Adipocyte (in vitro differentiated cells): ENCODE data around the gene LCN15.
A peak's percentile ranks its signal among the peaks of the same experiment; 100 is the strongest.

ENCODE experiments used
- DNase-seq: peaks from one replicate; pipeline ENCODE4 v3.0.0-alpha.2; 2015; ENCODE audit warnings: low read depth
- H3K27me3 ChIP-seq: replicated peaks from 2 replicates; pipeline ENCODE4 v1.7.0; 2013; ENCODE audit warnings: mild to moderate bottlenecking, low read length, moderate library complexity; ENCODE audit not compliant: control insufficient read depth, insufficient read depth
- H3K36me3 ChIP-seq: 2 replicates; pipeline ENCODE4 v1.7.0; 2013; ENCODE audit warnings: low read length, mild to moderate bottlenecking, moderate library complexity; ENCODE audit not compliant: control insufficient read depth, insufficient read depth, severe bottlenecking
- H3K4me1 ChIP-seq: 2 replicates; pipeline ENCODE4 v1.7.0; 2013; ENCODE audit warnings: mild to moderate bottlenecking, low read length, moderate library complexity; ENCODE audit not compliant: control insufficient read depth, insufficient read depth
- H3K4me3 ChIP-seq: 2 replicates; pipeline ENCODE4 v1.7.0; 2013; ENCODE audit warnings: mild to moderate bottlenecking, low read length, moderate library complexity
- H3K9ac ChIP-seq: 2 replicates; pipeline ENCODE4 v1.7.0; 2013; ENCODE audit warnings: mild to moderate bottlenecking, low read length, moderate library complexity
- H3K9me3 ChIP-seq: 2 replicates; pipeline ENCODE4 v1.7.0; 2013; ENCODE audit warnings: mild to moderate bottlenecking, low read length, moderate library complexity; ENCODE audit not compliant: control insufficient read depth

Gene LCN15

DNA sequence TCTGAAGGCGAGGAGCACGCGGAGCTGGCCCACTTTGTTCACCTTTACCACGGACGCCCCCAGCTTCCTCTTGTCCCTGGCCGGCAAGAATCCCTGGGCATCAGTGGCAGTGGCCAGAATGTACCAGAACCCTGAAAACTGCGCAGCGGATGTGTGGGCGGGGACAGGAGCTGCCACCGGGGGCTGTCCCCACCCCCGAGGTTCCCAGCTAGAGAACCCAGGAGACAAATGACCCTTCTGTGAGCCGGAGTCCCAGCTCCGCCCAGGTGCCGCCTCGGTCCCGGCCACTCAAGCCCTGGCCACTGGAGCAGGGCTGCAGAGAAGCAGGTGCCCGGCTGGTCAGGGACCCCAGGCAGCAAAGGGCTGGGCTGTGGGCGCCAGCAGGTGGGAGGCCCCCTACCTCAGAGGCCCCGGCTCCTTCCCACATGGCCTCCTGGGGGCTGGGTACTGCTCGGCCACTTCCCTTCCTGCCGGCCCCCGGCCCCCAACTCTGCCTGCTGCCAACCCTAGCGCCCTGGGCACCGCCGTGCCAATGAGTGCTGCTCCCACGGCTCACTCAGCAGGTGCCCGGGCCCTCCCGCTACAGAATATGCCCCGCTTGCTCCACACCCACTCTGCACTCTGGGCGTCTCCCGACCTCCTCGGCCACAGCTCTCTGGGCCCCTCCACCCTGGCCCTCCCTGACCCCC, 22.3 kb downstream of the LCN15 start:
- no peak overlapping the region for H3K4me3 ChIP-seq
- H3K4me1 ChIP-seq = peaks cover 11% of the 10 kb centered on the region
- H3K9ac ChIP-seq = no peak overlapping the region
- DNase-seq = no peak
- H3K36me3 ChIP-seq = no peaks in the 10 kb centered on the region
- H3K27me3 ChIP-seq = peaks cover 52% of the 10 kb centered on the region
- H3K9me3 ChIP-seq = no peaks in the 10 kb centered on the region

GRCh38 chr9:136740971-136741882, 23.1 kb downstream of the LCN15 start:
- Histone ChIP-seq H3K4me3 (no peak overlapping the region), H3K4me1 (peaks cover 11% of the 10 kb centered on the region), H3K9me3 (no peaks in the 10 kb centered on the region), H3K9ac (no peak overlapping the region), H3K36me3 (no peaks in the 10 kb centered on the region), H3K27me3 (peaks cover 52% of the 10 kb centered on the region)
- DNase-seq = peak; percentile 48

DNA sequence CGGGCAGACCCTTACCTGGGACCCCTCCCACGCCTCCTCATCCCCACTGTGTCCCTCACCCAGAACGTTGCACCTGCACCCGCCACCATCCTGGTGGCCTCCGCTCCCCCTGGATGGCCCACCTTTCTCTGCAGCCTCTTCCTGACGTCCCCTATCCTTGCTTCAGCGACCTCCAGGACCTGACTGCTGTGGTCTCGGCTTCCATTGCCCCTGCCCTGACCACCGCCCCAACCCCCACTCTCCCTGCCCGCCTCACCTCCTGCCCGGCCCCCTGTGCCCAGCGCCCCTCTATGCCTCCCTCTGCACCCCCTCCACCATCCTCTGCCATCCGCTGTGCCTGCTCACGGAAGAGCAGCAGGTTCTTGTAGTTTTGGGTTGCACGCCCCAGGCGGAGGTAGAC, 23.8 kb downstream of the LCN15 start:
- no peak for DNase-seq
- peaks cover 11% of the 10 kb centered on the region for H3K4me1 ChIP-seq
- H3K9me3 ChIP-seq = no peaks in the 10 kb centered on the region
- no peak overlapping the region for H3K9ac ChIP-seq
- no peaks in the 10 kb centered on the region for H3K36me3 ChIP-seq
- H3K27me3 ChIP-seq = peaks cover 50% of the 10 kb centered on the region
- no peak overlapping the region for H3K4me3 ChIP-seq

DNA sequence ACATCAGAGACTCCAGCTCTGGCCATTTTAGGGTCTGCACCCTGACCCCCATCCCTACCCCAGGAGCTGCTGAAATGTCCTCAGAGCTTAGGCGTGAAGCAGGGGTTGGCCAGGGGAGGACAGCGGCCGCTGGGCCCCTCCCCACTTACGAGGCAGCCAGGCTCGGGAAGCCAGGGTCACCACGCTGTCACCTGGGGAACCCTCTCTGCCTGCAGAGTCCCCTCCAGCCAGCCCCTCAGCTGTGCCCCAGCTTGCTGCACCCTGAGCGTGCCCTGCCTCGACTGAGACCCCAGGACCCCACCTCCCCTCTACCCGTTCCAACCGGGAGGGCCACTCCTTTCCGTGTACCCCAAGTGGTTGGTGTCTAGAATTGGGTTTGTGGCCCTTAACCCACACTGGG, 24.2 kb downstream of the LCN15 start:
- peaks cover 49% of the 10 kb centered on the region for H3K27me3 ChIP-seq
- H3K4me1 ChIP-seq = peaks cover 11% of the 10 kb centered on the region
- no peaks in the 10 kb centered on the region for H3K9me3 ChIP-seq
- H3K36me3 ChIP-seq = no peaks in the 10 kb centered on the region
- no peak overlapping the region for H3K4me3 ChIP-seq
- no peak for DNase-seq
- no peak overlapping the region for H3K9ac ChIP-seq

- no peak overlapping the region for H3K9ac ChIP-seq
- no peak for DNase-seq
- no peaks in the 10 kb centered on the region for H3K36me3 ChIP-seq
- H3K27me3 ChIP-seq = peaks cover 49% of the 10 kb centered on the region
- peaks cover 11% of the 10 kb centered on the region for H3K4me1 ChIP-seq
- H3K9me3 ChIP-seq = no peaks in the 10 kb centered on the region
- H3K4me3 ChIP-seq = no peak overlapping the region
These were observed 24.8 kb downstream of the LCN15 start for GRCh38 chr9:136739509-136739908.

- H3K9ac ChIP-seq = no peak overlapping the region
- H3K9me3 ChIP-seq = no peaks in the 10 kb centered on the region
- no peaks in the 10 kb centered on the region for H3K36me3 ChIP-seq
- H3K4me3 ChIP-seq = no peak overlapping the region
- no peak for DNase-seq
- H3K4me1 ChIP-seq = peaks cover 11% of the 10 kb centered on the region
- peaks cover 49% of the 10 kb centered on the region for H3K27me3 ChIP-seq
These were observed 25.4 kb downstream of the LCN15 start for GRCh38 chr9:136738960-136739359.

DNA sequence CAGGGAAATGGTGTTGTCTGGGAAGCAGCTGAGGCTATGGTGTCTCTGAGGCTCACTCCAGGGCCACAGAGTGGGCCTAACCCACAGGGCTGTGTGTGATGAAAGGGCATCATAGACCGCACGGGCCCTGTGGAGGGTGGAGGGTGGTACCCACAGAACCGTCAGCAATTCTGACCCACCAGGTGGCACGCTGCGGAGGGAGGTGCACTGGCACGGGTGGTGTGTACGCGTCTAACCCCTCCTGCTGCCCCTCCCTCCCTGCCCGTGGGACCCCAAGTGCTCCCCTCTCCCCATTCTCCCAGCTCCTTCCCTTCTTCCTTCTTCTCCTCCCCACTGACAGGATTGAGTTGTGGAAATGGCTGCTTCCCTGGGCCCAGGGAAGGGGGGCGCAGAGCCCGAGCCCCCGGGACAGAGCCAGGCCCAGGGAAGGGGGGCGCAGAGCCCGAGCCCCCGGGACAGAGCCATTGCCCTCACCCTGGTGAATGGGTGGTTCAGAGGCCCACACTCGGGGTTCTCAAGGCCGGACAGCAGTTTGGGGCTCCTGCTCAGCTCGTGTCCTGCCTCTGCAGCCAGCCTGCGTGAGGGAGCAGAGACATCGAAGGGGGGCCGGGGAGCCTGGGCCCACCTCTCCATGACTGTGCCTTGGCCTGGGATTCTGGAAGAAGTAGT, 28.4 kb downstream of the LCN15 start:
- no peak overlapping the region for H3K9ac ChIP-seq
- peaks cover under 1% of the 10 kb centered on the region for H3K4me1 ChIP-seq
- H3K27me3 ChIP-seq = peaks cover 31% of the 10 kb centered on the region
- no peaks in the 10 kb centered on the region for H3K9me3 ChIP-seq
- H3K4me3 ChIP-seq = no peak overlapping the region
- H3K36me3 ChIP-seq = no peaks in the 10 kb centered on the region
- no peak for DNase-seq

DNA sequence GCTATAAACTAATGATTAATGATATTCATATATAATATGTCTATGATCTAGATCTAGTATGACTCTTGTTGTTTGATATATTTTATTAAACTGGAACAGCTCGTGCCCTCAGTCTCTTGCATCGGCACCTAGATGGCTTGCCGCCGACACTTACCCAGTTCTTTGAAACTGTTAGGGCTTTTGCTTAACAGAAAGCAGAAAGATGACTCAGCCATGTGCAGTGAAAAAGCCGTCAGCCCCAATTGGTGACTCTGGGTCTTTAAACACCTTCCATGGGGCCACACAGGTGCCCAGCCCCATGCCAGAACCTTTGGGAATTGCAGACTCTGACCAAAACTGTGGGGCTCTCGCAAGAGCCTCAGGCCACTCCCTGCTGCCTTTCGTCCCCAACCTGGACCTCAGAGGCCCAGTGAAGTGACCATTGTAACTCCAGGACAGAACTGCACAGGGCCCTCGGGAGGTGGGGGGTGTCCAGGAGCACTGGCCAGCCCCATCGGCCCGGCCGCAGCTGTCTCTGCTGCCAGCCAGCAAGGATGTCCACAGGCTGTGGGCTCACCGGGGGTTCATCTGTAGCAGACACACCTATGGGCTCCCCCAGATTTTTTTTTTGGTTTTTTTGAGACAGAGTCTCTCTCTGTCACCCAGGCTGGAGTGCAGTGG, 29.4 kb downstream of the LCN15 start:
- H3K4me1 ChIP-seq = no peaks in the 10 kb centered on the region
- no peak for DNase-seq
- H3K9ac ChIP-seq = no peak overlapping the region

DNA sequence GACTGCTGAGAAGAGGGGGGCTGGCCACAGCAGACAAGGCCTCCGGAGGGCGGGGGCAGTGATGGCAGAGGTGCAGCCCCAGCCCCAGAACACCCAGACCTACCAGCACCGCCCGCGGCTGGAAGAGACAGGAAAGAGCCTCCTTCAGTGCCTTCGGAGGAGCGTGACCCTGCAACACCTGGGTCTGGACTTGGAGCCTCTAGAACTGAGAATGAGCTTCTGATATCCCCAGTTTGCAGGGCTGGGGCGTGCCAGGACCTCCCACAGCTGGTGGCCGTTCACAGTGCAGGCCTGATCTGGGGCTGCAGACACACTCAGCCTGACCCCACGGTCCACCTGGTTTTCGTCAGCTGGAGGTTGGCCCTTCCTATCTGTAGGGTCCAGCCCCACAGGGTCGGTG, 30.7 kb downstream of the LCN15 start:
- no peak for DNase-seq
- Histone ChIP-seq H3K9me3 (no peaks in the 10 kb centered on the region), H3K36me3 (no peaks in the 10 kb centered on the region), H3K4me3 (no peak overlapping the region), H3K9ac (no peak overlapping the region), H3K4me1 (peaks cover 10% of the 10 kb centered on the region), H3K27me3 (peaks cover 8% of the 10 kb centered on the region)

More for the DNA sequence above, 29.4 kb downstream of the LCN15 start:
- peaks cover 21% of the 10 kb centered on the region for H3K27me3 ChIP-seq
- no peak overlapping the region for H3K4me3 ChIP-seq
- no peaks in the 10 kb centered on the region for H3K36me3 ChIP-seq
- H3K9me3 ChIP-seq = no peaks in the 10 kb centered on the region

GRCh38 chr9:136732444-136733178, 31.7 kb downstream of the LCN15 start:
- H3K4me1 ChIP-seq = peaks cover 10% of the 10 kb centered on the region
- H3K27me3 ChIP-seq = no peaks in the 10 kb centered on the region
- no peak overlapping the region for H3K4me3 ChIP-seq
- H3K36me3 ChIP-seq = no peaks in the 10 kb centered on the region
- no peaks in the 10 kb centered on the region for H3K9me3 ChIP-seq
- no peak overlapping the region for H3K9ac ChIP-seq
- DNase-seq = no peak
